Effector memory CD4-positive, alpha-beta T cell (primary cell): ENCODE data around the gene IER2.

Source experiments
- DNase-seq, 3 donors: peaks; one replicate each; pipeline ENCODE4 v3.0.0-alpha.2; 2020
- H3K27ac ChIP-seq: 2 replicates; pipeline ENCODE4 v1.7.0; 2013; ENCODE audit warnings: mild to moderate bottlenecking, low read length, moderate library complexity; ENCODE audit not compliant: insufficient read depth, poor library complexity, severe bottlenecking
- H3K27me3 ChIP-seq: replicated peaks from 2 replicates; pipeline ENCODE4 v1.7.0; 2013; ENCODE audit warnings: mild to moderate bottlenecking, low read length; ENCODE audit not compliant: insufficient read depth, control insufficient read depth, poor library complexity, severe bottlenecking
- H3K36me3 ChIP-seq: 2 replicates; pipeline ENCODE4 v1.7.0; 2013; ENCODE audit warnings: mild to moderate bottlenecking, low read length, moderate library complexity; ENCODE audit not compliant: control insufficient read depth, insufficient read depth
- H3K4me1 ChIP-seq: 2 replicates; pipeline ENCODE4 v1.7.0; 2013; ENCODE audit warnings: low read length, mild to moderate bottlenecking; ENCODE audit not compliant: control insufficient read depth, insufficient read depth, poor library complexity, severe bottlenecking
- H3K4me3 ChIP-seq: 2 replicates; pipeline ENCODE4 v1.7.0; 2013; ENCODE audit warnings: low read length, low read depth, mild to moderate bottlenecking; ENCODE audit not compliant: insufficient read depth, poor library complexity, severe bottlenecking
- H3K9me3 ChIP-seq: 2 replicates; pipeline ENCODE4 v1.7.0; 2013; ENCODE audit warnings: mild to moderate bottlenecking, low read length, moderate library complexity; ENCODE audit not compliant: control insufficient read depth

IER2 gene

GRCh38 chr19:13154241-13154778, 4.1 kb downstream of the IER2 start:
- peak in 2 of 3 donors; percentile 32 to 60 for DNase-seq
- Histone ChIP-seq H3K4me1 (peaks cover 16% of the 10 kb centered on the region), H3K27me3 (no peaks in the 10 kb centered on the region), H3K27ac (peak overlapping the region; percentile 94), H3K9me3 (no peaks in the 10 kb centered on the region), H3K36me3 (peaks cover 15% of the 10 kb centered on the region), H3K4me3 (peak overlapping the region; percentile 97)

- H3K36me3 ChIP-seq, result peaks cover 15% of the 10 kb centered on the region
- no peaks in the 10 kb centered on the region for H3K27me3 ChIP-seq
- peak; percentile 75 to 79 (median 76) for DNase-seq
- H3K9me3 ChIP-seq, result no peaks in the 10 kb centered on the region
- peaks cover 21% of the 10 kb centered on the region for H3K4me1 ChIP-seq
- H3K4me3 ChIP-seq, result peak overlapping the region; percentile 97
- H3K27ac ChIP-seq, result peak overlapping the region; percentile 94
Observed at GRCh38 chr19:13154911-13155471, 4.8 kb downstream of the IER2 start.

GRCh38 chr19:13155472-13156359, 5.5 kb downstream of the IER2 start:
- H3K9me3 ChIP-seq, result no peaks in the 10 kb centered on the region
- DNase-seq, result peak; percentile 72 to 76 (median 73)
- peak overlapping the region; percentile 94 for H3K27ac ChIP-seq
- H3K27me3 ChIP-seq, result no peaks in the 10 kb centered on the region
- peak overlapping the region; percentile 97 for H3K4me3 ChIP-seq
- H3K36me3 ChIP-seq, result peaks cover 15% of the 10 kb centered on the region
- peaks cover 24% of the 10 kb centered on the region for H3K4me1 ChIP-seq

- no peak for DNase-seq
- H3K4me1 ChIP-seq, result peaks cover 60% of the 10 kb centered on the region
- H3K9me3 ChIP-seq, result no peaks in the 10 kb centered on the region
- no peaks in the 10 kb centered on the region for H3K36me3 ChIP-seq
- H3K27me3 ChIP-seq, result no peaks in the 10 kb centered on the region
- H3K27ac ChIP-seq, result no peak overlapping the region
- no peak overlapping the region for H3K4me3 ChIP-seq
Observed at GRCh38 chr19:13159713-13160112, 9.5 kb downstream of the IER2 start.

- DNase-seq, result no peak
Observed at GRCh38 chr19:13160557-13160956, 10.3 kb downstream of the IER2 start.

GRCh38 chr19:13162724-13163608, 12.8 kb downstream of the IER2 start:
- DNase-seq, result peak; percentile 74 to 84 (median 75)
- H3K27ac ChIP-seq, result peak overlapping the region; percentile 88
- peak overlapping the region; percentile 60 for H3K4me3 ChIP-seq
- H3K36me3 ChIP-seq, result no peaks in the 10 kb centered on the region
- H3K4me1 ChIP-seq, result peaks cover 63% of the 10 kb centered on the region
- no peaks in the 10 kb centered on the region for H3K27me3 ChIP-seq
- no peaks in the 10 kb centered on the region for H3K9me3 ChIP-seq

More at GRCh38 chr19:13160557-13160956, 10.3 kb downstream of the IER2 start:
- no peaks in the 10 kb centered on the region for H3K27me3 ChIP-seq
- H3K36me3 ChIP-seq, result no peaks in the 10 kb centered on the region
- no peak overlapping the region for H3K4me3 ChIP-seq
- H3K4me1 ChIP-seq, result peaks cover 68% of the 10 kb centered on the region
- H3K27ac ChIP-seq, result peak overlapping the region; percentile 88
- H3K9me3 ChIP-seq, result no peaks in the 10 kb centered on the region

- Histone ChIP-seq H3K4me3 (peak overlapping the region; percentile 24), H3K27me3 (no peaks in the 10 kb centered on the region), H3K4me1 (peaks cover 66% of the 10 kb centered on the region), H3K36me3 (no peaks in the 10 kb centered on the region), H3K27ac (peak overlapping the region; percentile 88), H3K9me3 (no peaks in the 10 kb centered on the region)
- peak in 1 of 3 donors; percentile 17 for DNase-seq
Observed at GRCh38 chr19:13163609-13164342, 13.6 kb downstream of the IER2 start.

- Histone ChIP-seq H3K4me3 (peak overlapping the region; percentile 24), H3K4me1 (peaks cover 72% of the 10 kb centered on the region), H3K9me3 (no peaks in the 10 kb centered on the region), H3K27me3 (no peaks in the 10 kb centered on the region), H3K27ac (peak overlapping the region; percentile 88), H3K36me3 (no peaks in the 10 kb centered on the region)
- DNase-seq, result peak in 2 of 3 donors; percentile 35 to 42
Observed at GRCh38 chr19:13164343-13165161, 14.3 kb downstream of the IER2 start.
